ENCODE results near the gene PDLIM7. TPM values are rescaled to one million over a fixed set of nuclear protein-coding genes. Genes with fewer than 3 reads are reported as not detected.

The PDLIM7 gene
- total RNA-seq, 1 donor from 2014 or later, result 187 TPM

- no peaks in the 10 kb centered on the region for H3K9me3 Mint-ChIP-seq
- no peaks in the 10 kb centered on the region for H3K27me3 Mint-ChIP-seq
- no peak for DNase-seq (ENCODE audit: extremely low spot score, unreplicated experiment)
- peaks cover under 1% of the 10 kb centered on the region for H3K4me1 Mint-ChIP-seq (ENCODE audit: unreplicated experiment)
- no peak overlapping the region for H3K4me3 Mint-ChIP-seq
- H3K27ac Mint-ChIP-seq, result no peak overlapping the region
- peaks cover 10% of the 10 kb centered on the region for H3K36me3 Mint-ChIP-seq
- TF ChIP-seq CTCF (conservative IDR thresholded peaks at IDR 0.05), result no peak
Measured at GRCh38 chr5:177434437-177434836, 63.0 kb downstream of the PDLIM7 start.

GRCh38 chr5:177433658-177434217, 63.7 kb downstream of the PDLIM7 start:
- H3K9me3 Mint-ChIP-seq, result no peaks in the 10 kb centered on the region
- no peak for DNase-seq (ENCODE audit: extremely low spot score, unreplicated experiment)
- H3K4me3 Mint-ChIP-seq, result no peak overlapping the region
- no peaks in the 10 kb centered on the region for H3K27me3 Mint-ChIP-seq
- TF ChIP-seq CTCF (conservative IDR thresholded peaks at IDR 0.05), result no peak
- peaks cover 8% of the 10 kb centered on the region for H3K4me1 Mint-ChIP-seq (ENCODE audit: unreplicated experiment)
- H3K36me3 Mint-ChIP-seq, result peaks cover 6% of the 10 kb centered on the region
- no peak overlapping the region for H3K27ac Mint-ChIP-seq

Other genes with a start within 250 kb of the PDLIM7 start
- gene RAB24, start 193.9 kb downstream of the PDLIM7 start, total RNA-seq (ENCODE audit: low replicate concordance), result 42.6 and 46.2 TPM in 2 replicates
- 126 and 163 TPM in 2 replicates for gene PRELID1, start 193.8 kb downstream of the PDLIM7 start, total RNA-seq (ENCODE audit: low replicate concordance)
- gene MXD3, start 185.7 kb downstream of the PDLIM7 start, total RNA-seq (ENCODE audit: low replicate concordance), result 10.2 and 29.5 TPM in 2 replicates
- gene LMAN2, start 145.9 kb downstream of the PDLIM7 start, total RNA-seq (ENCODE audit: low replicate concordance), result 102 and 129 TPM in 2 replicates
- 8.9 and 16.6 TPM in 2 replicates for gene RGS14, start 139.7 kb downstream of the PDLIM7 start, total RNA-seq (ENCODE audit: low replicate concordance)
- 0.12 and 0.22 TPM in 2 replicates for gene SLC34A1, start 113.2 kb downstream of the PDLIM7 start, total RNA-seq (ENCODE audit: low replicate concordance)
- not detected in 2 replicates for gene PFN3, start 96.9 kb downstream of the PDLIM7 start, total RNA-seq (ENCODE audit: low replicate concordance)
- 3.2 and 5.7 TPM in 2 replicates for gene F12, start 88.0 kb downstream of the PDLIM7 start, total RNA-seq (ENCODE audit: low replicate concordance)
- gene GRK6, start 70.9 kb downstream of the PDLIM7 start, total RNA-seq (ENCODE audit: low replicate concordance), result 46.1 and 47.3 TPM in 2 replicates
- 5.9 and 8.8 TPM in 2 replicates for gene PRR7, start 50.8 kb downstream of the PDLIM7 start, total RNA-seq (ENCODE audit: low replicate concordance)
- 200 and 269 TPM in 2 replicates for gene DBN1, start 24.0 kb downstream of the PDLIM7 start, total RNA-seq (ENCODE audit: low replicate concordance)
- gene DOK3, start 12.2 kb upstream of the PDLIM7 start, total RNA-seq (ENCODE audit: low replicate concordance), result 6.2 and 6.9 TPM in 2 replicates
- gene DDX41, start 19.4 kb upstream of the PDLIM7 start, total RNA-seq (ENCODE audit: low replicate concordance), result 99.7 and 104 TPM in 2 replicates
- gene FAM193B, start 57.0 kb upstream of the PDLIM7 start, total RNA-seq (ENCODE audit: low replicate concordance), result 83.1 and 103 TPM in 2 replicates
- gene TMED9, start 94.6 kb upstream of the PDLIM7 start, total RNA-seq (ENCODE audit: low replicate concordance), result 161 and 225 TPM in 2 replicates
- gene B4GALT7, start 102.5 kb upstream of the PDLIM7 start, total RNA-seq (ENCODE audit: low replicate concordance), result 30.9 and 31.0 TPM in 2 replicates